NB4 (cell line): ENCODE measurements around the gene FAAH2.
"Not testable (repeated sequence)": the region's sequence is repeated elsewhere in the genome, so short reads cannot be mapped to it uniquely, and the experiment has no call there.

ENCODE experiments used
- DNase-seq: peaks from one replicate; pipeline ENCODE4 v3.0.0; 2010; ENCODE audit warnings: low read depth
- H3K4me3 ChIP-seq: one replicate; pipeline ENCODE4 v1.5.1; 2011; ENCODE audit warnings: mild to moderate bottlenecking, low read depth, low read length, moderate library complexity
- MYC ChIP-seq: IDR thresholded peaks from 2 replicates; pipeline ENCODE4 v1.6.1; 2011; ENCODE audit warnings: low read depth, low read length
- POLR2A ChIP-seq: IDR thresholded peaks from 2 replicates; pipeline ENCODE4 v1.6.1; 2011; ENCODE audit warnings: mild to moderate bottlenecking; ENCODE audit not compliant: insufficient read length; ENCODE audit errors: extremely low read depth
- TF ChIP-seq, protein P1 (sequence below): IDR thresholded peaks from one replicate; pipeline ENCODE4 v1.5.1; 2012; ENCODE audit warnings: low read depth, low read length
- TF ChIP-seq, protein P2 (sequence below): IDR thresholded peaks from 2 replicates; pipeline ENCODE4 v1.6.1; 2011; ENCODE audit warnings: low read depth, low read length

Gene FAAH2

DNA sequence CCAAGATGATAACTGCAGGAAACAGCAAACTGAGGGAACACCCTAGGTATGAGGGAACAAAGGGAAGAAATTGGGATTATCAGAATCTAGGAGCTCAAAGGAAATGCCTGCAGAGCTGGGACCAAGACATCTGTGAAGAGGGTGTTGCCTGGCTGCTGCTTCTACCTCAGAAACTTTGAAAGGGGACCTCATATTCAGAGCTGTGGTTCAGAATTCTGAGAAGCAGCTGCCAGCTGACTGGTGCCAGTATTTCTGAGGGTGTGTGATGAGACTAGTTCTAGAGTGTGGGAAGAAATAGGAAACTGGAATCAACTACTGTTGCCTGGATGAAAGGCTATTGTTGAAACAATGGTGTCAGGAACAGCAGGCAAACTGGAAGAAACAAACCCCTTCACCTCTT, 8.5 kb downstream of the FAAH2 start:
- TF ChIP-seq POLR2A (no peak), MYC (no peak)
- TF ChIP-seq, protein P1, sequence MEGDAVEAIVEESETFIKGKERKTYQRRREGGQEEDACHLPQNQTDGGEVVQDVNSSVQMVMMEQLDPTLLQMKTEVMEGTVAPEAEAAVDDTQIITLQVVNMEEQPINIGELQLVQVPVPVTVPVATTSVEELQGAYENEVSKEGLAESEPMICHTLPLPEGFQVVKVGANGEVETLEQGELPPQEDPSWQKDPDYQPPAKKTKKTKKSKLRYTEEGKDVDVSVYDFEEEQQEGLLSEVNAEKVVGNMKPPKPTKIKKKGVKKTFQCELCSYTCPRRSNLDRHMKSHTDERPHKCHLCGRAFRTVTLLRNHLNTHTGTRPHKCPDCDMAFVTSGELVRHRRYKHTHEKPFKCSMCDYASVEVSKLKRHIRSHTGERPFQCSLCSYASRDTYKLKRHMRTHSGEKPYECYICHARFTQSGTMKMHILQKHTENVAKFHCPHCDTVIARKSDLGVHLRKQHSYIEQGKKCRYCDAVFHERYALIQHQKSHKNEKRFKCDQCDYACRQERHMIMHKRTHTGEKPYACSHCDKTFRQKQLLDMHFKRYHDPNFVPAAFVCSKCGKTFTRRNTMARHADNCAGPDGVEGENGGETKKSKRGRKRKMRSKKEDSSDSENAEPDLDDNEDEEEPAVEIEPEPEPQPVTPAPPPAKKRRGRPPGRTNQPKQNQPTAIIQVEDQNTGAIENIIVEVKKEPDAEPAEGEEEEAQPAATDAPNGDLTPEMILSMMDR: no peak
- TF ChIP-seq, protein P2, sequence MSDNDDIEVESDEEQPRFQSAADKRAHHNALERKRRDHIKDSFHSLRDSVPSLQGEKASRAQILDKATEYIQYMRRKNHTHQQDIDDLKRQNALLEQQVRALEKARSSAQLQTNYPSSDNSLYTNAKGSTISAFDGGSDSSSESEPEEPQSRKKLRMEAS: no peak
- no peak for DNase-seq
- H3K4me3 ChIP-seq: no peak overlapping the region

DNA sequence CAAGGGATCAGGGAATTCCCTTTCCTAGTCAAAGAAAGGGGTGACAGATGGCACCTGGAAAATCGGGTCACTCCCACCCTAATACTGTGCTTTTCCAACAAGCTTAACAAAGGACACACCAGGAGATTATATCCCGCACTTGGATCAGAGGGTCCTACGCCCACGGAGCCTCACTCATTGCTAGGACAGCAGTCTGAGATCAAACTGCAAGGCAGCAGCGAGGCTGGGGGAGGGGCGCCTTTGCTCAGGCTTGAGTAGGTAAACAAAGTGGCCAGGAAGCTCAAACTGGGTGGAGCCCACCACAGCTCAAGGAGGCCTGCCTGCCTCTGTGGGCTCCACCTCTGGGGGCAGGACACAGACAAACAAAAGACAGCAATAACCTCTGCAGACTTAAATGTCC, 9.2 kb downstream of the FAAH2 start:
- not testable (repeated sequence) for H3K4me3 ChIP-seq, DNase-seq

DNA sequence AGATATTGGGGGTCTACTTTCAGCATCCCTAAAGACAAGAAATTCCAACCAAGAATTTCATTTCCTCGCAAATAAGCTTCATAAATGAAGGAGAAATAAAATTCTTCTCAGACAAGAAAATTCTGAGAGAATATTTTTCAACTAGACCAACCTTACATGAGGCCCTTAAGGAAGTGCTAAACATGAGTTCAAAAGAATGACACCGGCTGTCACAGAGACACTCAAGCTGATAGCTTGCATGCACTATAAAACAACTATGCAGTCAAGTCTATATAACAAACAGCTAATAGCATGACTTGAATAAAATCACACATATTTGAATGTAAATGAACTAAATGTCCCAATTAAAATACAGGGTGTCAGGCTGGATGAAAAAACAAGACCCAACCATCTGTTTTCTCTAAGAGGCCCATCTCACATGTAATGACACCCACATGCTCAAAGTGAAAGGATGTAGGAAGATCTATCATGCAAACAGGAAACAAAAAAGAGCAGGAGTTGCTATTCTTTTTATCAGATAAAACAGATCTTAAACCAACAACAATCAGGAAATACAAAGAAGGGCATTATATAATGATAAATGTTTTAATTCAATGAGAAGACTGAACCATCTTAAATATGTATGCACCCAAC, 27.2 kb downstream of the FAAH2 start:
- H3K4me3 ChIP-seq: no peak overlapping the region
- no peak for DNase-seq
- TF ChIP-seq POLR2A: no peak
- TF ChIP-seq, protein P2: no peak
- no peak for TF ChIP-seq MYC
- TF ChIP-seq, protein P1: no peak

DNA sequence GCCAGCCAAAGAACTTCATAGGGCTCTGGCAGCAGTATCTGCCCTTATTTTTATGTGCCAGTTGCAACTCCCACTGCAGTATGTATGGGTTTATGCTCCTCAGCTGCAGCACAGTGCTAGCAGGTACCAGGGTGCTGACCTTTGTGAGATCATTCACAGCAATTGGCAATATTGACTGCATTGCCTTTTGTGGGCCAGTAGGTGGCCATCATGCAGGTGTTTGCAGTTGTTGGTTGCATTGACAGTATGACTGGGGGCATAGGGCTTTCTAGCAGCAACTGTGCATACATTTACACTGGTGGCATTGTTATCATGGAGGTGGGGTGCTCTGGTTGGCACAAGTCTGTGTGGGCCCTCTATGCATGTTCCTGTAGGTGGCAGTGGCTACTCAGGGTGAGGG, 42.5 kb downstream of the FAAH2 start:
- peak; percentile 1 for DNase-seq
- H3K4me3 ChIP-seq: no peak overlapping the region
- TF ChIP-seq, protein P1: peak; percentile 18
- no peak for TF ChIP-seq POLR2A

DNA sequence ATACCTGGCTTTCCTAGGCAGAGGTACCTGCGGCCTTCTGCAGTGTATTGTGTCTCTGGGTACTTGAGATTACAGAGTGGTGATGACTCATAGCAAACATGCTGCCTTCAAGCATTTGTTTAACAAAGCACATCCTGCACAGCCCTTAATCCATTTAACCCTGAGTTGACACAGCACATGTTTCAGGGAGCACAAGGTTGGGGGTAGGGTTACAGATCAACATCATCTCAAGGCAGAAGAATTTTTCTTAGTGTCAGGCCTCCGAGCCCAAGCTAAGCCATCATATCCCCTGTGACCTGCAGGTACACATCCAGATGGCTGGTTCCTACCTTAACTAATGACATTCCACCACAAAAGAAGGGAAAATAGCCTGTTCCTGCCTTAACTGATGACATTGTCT, 49.3 kb downstream of the FAAH2 start:
- not testable (repeated sequence) for H3K4me3 ChIP-seq, DNase-seq

DNA sequence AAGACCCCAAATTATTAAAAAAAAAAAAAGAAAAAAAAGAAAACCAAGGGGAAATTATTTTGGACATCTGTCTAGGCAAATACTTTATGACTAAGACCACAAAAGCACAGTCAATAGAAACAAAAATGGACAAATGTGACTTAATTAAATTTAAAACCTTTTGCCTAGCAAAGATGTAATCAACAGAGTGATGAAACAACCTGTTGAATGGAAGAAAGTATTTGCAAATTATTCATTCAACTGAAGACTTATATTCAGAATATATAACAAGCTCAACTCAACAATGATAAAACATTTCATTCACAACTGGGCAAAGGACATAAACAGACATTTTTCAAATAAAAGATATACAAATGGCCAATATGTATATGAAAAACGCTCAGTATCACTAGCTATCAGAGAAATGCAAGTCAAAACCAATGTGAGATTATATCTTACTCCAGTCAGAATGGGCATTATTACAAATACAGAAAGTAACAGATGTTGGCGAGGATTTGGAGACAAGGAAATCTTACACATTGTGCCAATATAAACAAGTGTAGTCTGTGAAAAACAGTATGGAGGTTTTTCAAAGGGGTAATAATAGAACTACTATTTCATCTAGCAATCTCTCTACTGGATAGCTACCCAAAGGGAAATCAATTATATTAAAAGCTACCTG, 67.1 kb downstream of the FAAH2 start:
- no peak for DNase-seq
- H3K4me3 ChIP-seq: no peak overlapping the region
- TF ChIP-seq, protein P1: no peak
- no peak for TF ChIP-seq POLR2A
- TF ChIP-seq MYC: no peak
- TF ChIP-seq, protein P2: no peak

DNA sequence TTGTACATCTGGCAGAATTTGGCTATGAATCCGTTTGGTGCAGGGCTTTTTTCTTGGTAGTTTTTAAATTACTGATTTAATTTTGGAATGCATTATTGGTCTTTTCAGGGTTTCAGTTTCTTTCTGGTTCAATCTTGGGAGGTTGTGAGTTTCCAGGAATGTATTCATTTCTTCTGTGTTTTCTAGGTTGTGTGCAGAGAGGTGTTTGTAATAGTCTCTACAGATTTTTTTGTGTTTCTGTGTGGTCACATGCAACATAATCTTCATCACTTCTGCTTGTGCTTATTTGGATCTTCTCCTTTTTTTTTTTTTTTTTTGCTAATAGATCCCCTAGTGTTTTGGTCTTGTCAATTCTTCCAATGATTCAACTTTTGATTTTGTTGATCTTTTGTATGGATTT, 77.6 kb downstream of the FAAH2 start:
- TF ChIP-seq, protein P1: no peak
- no peak for TF ChIP-seq MYC
- H3K4me3 ChIP-seq: no peak overlapping the region
- no peak for DNase-seq
